ENCODE measurements around the gene PTPRC.

PTPRC gene

GRCh38 chr1:198674009-198674408, 35.2 kb downstream of the PTPRC start:
- Histone ChIP-seq H3K79me2 (ENCODE audit: insufficient read depth, low read depth) (no peaks in the 10 kb centered on the region), H2AFZ (ENCODE audit: low read depth) (no peak overlapping the region), H3K27me3 (ENCODE audit: insufficient read depth, low read depth) (no peaks in the 10 kb centered on the region), H4K20me1 (ENCODE audit: insufficient read depth) (no peaks in the 10 kb centered on the region), H3K27ac (no peak overlapping the region), H3K4me2 (no peak overlapping the region), H3K9ac (no peak overlapping the region), H3K36me3 (ENCODE audit: insufficient read depth) (no peaks in the 10 kb centered on the region), H3K4me1 (ENCODE audit: low read depth, poor library complexity, severe bottlenecking) (peaks cover 86% of the 10 kb centered on the region), H3K4me3 (IDR thresholded peaks at IDR 0.05; ENCODE audit: insufficient read depth, low read depth, low read length) (no peak overlapping the region)
- no peak for TF ChIP-seq CTCF (conservative IDR thresholded peaks at IDR 0.05; ENCODE audit: low read depth, low read length)

GRCh38 chr1:198676253-198676652, 37.4 kb downstream of the PTPRC start:
- no peaks in the 10 kb centered on the region for H3K79me2 ChIP-seq (ENCODE audit: insufficient read depth, low read depth)
- H3K9ac ChIP-seq: no peak overlapping the region
- no peaks in the 10 kb centered on the region for H3K36me3 ChIP-seq (ENCODE audit: insufficient read depth)
- H3K4me1 ChIP-seq (ENCODE audit: low read depth, poor library complexity, severe bottlenecking): peaks cover 75% of the 10 kb centered on the region
- H3K27ac ChIP-seq: no peak overlapping the region
- peak overlapping the region; percentile 15; the same call in 1 of the 2 replicates for H3K4me2 ChIP-seq
- no peak overlapping the region for H2AFZ ChIP-seq (ENCODE audit: low read depth)
- no peak overlapping the region for H3K4me3 ChIP-seq (IDR thresholded peaks at IDR 0.05; ENCODE audit: insufficient read depth, low read depth, low read length)
- H4K20me1 ChIP-seq (ENCODE audit: insufficient read depth): no peaks in the 10 kb centered on the region
- no peaks in the 10 kb centered on the region for H3K27me3 ChIP-seq (ENCODE audit: insufficient read depth, low read depth)
- no peak for TF ChIP-seq CTCF (conservative IDR thresholded peaks at IDR 0.05; ENCODE audit: low read depth, low read length)

- no peak overlapping the region for H2AFZ ChIP-seq (ENCODE audit: low read depth)
- H3K4me1 ChIP-seq (ENCODE audit: low read depth, poor library complexity, severe bottlenecking): peaks cover 72% of the 10 kb centered on the region
- no peaks in the 10 kb centered on the region for H3K36me3 ChIP-seq (ENCODE audit: insufficient read depth)
- H3K9ac ChIP-seq: no peak overlapping the region
- H3K4me2 ChIP-seq: peak overlapping the region; percentile 15; the same call in 1 of the 2 replicates
- no peaks in the 10 kb centered on the region for H4K20me1 ChIP-seq (ENCODE audit: insufficient read depth)
- no peaks in the 10 kb centered on the region for H3K79me2 ChIP-seq (ENCODE audit: insufficient read depth, low read depth)
- no peak for TF ChIP-seq CTCF (conservative IDR thresholded peaks at IDR 0.05; ENCODE audit: low read depth, low read length)
- H3K27me3 ChIP-seq (ENCODE audit: insufficient read depth, low read depth): no peaks in the 10 kb centered on the region
- no peak overlapping the region for H3K27ac ChIP-seq
- H3K4me3 ChIP-seq (IDR thresholded peaks at IDR 0.05; ENCODE audit: insufficient read depth, low read depth, low read length): no peak overlapping the region
Measured at GRCh38 chr1:198677027-198677426, 38.2 kb downstream of the PTPRC start.

- no peak overlapping the region for H3K27ac ChIP-seq
- no peak overlapping the region for H3K4me3 ChIP-seq (IDR thresholded peaks at IDR 0.05; ENCODE audit: insufficient read depth, low read depth, low read length)
- no peaks in the 10 kb centered on the region for H3K79me2 ChIP-seq (ENCODE audit: insufficient read depth, low read depth)
- H3K4me1 ChIP-seq (ENCODE audit: low read depth, poor library complexity, severe bottlenecking): peaks cover 72% of the 10 kb centered on the region
- no peaks in the 10 kb centered on the region for H3K36me3 ChIP-seq (ENCODE audit: insufficient read depth)
- H3K27me3 ChIP-seq (ENCODE audit: insufficient read depth, low read depth): no peaks in the 10 kb centered on the region
- no peak overlapping the region for H3K4me2 ChIP-seq
- no peak overlapping the region for H3K9ac ChIP-seq
- no peaks in the 10 kb centered on the region for H4K20me1 ChIP-seq (ENCODE audit: insufficient read depth)
- TF ChIP-seq CTCF (conservative IDR thresholded peaks at IDR 0.05; ENCODE audit: low read depth, low read length): no peak
- no peak overlapping the region for H2AFZ ChIP-seq (ENCODE audit: low read depth)
Measured at GRCh38 chr1:198677871-198678270, 39.0 kb downstream of the PTPRC start.

All from KMS-11 (cell line).